Measurements from ENCODE around the gene PPARGC1A.
A peak's percentile ranks its signal among the peaks of the same experiment; 100 is the strongest.

PPARGC1A gene

GRCh38 chr4:23878246-23878891 is 11.5 kb downstream of the PPARGC1A start:
- DNase-seq: no peak

DNA sequence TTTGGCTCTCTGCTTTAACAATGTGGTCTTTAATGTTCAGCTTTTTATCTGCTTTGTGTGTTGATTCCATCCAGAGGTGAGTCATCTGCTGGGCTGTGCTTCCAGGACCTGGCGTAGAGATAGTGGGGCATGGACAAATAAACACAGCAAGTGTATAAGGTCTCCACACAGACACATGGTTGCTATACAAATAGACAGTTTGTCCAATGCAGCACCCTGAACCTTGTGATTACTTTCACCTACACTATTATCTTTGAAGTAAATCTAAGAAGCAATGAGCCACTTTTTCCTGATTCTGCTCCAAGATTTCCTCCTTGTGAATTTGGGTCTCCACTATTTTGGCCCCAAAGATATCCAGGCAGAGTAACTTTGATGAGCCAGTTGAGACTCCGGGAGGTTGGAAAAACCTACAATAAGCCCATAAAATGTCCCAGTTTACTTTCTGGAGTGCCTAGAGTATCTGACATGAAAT is 12.1 kb downstream of the PPARGC1A start:
- DNase-seq: peak; percentile 11

- no peak for DNase-seq
Observed at GRCh38 chr4:23876418-23877089, 13.3 kb downstream of the PPARGC1A start.

GRCh38 chr4:23875317-23875716 is 14.5 kb downstream of the PPARGC1A start:
- DNase-seq: no peak

DNA sequence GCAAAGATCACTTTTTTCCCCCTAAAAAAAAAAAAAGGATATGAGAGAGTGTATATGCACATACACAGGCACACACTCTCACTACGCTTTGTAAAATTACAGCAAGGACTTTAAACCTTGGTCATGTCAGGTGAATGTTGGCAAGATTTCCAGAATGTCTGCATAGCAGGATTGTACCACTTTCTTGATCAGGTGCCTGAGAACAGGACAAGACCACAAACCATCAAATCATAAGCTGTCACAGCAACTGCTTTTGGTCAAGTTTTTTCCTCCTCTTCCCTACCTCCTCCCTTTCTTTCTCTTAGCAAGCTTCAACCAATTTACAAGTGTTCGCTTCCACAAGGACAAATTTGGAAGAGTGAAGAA is 15.3 kb downstream of the PPARGC1A start:
- DNase-seq: no peak

DNA sequence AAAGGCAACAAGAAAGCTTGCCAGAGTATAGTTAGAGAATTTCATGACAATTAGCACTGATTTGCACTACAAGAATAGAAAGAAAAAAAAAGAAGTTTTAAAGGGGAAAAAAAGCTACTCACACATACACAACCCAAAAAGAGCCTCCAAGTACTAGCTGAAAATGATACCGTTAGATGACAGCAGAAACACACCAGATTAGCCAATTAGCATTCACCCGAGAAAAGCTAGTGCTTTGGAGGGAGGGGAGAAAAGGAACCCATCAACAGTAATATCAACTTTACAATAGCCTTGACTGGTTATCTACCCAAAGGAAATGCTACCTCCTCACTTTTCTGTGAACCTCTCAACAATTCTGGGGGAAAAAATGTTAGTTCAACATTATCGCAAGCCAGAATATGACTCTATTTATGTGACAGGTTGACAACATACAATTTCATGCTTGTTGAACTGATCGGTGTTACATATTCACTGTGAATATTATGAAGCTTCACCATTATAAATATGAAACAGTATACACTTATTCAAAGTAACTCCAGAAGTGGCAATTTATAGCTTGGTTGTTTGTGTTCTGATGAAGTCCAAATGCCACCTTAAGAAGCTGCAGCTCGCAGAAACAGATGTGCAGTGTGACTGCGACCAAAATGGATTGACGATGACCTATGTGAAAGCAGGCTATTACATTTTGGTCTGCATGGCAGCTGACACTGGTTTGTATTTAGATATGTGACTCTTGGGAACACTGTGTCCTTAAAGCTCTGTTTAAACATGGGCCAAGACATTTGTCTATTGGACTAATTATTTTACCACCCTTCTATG is 15.9 kb downstream of the PPARGC1A start:
- DNase-seq: no peak

DNA sequence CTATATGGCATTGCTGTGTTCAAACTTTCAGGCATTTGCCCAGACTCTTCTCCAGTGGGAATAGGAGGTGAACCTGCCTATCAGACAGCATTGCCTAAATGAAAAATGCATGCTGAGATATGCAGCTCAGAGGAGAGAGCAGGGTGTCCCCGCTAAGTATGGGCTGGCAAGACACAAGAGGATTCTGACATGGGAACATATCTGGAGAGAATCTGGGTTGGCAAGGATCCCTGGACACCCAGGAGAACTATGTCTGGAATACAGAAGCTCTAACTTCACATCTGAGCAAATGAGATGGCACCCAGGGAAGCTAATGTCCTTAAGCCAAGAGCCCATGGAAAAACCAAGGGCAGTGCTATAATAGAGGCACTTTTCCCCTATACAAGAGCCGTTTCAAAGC is 18.4 kb downstream of the PPARGC1A start:
- DNase-seq: no peak

- DNase-seq: no peak
Observed at GRCh38 chr4:23866450-23867075, 23.3 kb downstream of the PPARGC1A start.

DNA sequence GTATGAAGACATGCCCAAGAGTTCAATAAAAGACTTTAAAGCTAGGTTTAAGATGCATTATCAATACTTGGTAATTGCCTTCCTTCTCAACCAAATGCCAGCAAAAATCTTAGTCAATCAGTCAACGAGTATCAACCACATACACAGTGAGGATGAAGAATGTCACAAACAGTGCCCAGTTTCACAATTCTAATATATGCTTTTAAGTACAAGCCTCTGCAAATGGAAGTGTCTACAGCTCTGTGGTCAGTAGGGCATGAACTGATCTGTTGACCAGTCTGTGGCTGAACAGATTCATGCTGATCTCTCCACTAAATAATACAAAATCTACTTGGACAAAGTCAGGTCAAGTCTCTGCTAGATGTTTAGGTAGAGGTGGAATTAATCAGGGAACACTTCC is 27.9 kb downstream of the PPARGC1A start:
- no peak for DNase-seq

DNA sequence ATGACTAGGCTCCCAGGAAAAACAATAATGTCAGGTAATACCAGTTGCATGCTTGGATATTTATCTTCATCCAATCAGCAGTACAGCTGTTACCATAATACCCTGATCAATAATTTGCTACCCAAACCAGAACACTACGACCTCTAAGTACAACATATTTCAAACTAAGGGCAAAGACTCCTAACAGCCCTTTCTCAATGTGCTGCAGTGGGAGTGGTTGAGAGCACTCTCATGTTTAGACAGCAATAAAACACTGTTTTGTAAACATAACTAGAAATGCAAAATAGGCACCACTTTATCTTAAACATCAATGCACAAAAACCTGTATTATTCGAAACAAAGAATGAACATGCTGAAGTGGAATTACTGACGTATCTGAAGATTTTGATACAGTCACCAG is 28.9 kb downstream of the PPARGC1A start:
- DNase-seq: no peak

DNA sequence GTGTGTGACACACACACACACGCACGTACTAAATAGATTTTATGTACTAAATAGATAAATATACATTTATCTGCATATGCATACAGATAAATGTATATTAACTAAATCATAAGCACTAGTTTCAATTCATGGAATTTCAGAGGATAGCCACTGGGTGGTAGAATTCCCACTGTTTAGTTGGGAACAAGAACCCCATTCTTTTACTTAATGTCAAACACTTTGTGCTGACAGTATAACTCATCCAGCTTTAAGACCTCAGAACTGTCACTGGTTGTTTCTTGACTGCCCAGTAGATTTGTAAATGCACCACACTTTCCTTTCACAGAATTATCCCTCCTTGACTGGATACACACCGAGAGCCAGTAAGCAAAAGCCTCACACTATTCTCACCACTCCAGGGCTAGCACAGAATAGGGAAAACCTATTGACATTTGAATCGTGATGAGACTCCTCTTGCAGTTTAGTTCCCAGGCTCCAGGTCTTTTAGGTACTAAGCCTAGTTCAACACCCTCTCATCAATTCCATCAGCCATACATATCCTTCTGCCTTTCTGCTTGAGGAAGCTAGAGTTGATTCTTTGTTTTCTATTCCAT is 32.4 kb downstream of the PPARGC1A start:
- peak; percentile 25 for DNase-seq

GRCh38 chr4:23856630-23857029 is 33.2 kb downstream of the PPARGC1A start:
- no peak for DNase-seq

GRCh38 chr4:23855912-23856605 is 33.8 kb downstream of the PPARGC1A start:
- DNase-seq: no peak

- DNase-seq: no peak
Observed at GRCh38 chr4:23853986-23854660, 35.7 kb downstream of the PPARGC1A start.

GRCh38 chr4:23851464-23851863 is 38.4 kb downstream of the PPARGC1A start:
- no peak for DNase-seq

DNA sequence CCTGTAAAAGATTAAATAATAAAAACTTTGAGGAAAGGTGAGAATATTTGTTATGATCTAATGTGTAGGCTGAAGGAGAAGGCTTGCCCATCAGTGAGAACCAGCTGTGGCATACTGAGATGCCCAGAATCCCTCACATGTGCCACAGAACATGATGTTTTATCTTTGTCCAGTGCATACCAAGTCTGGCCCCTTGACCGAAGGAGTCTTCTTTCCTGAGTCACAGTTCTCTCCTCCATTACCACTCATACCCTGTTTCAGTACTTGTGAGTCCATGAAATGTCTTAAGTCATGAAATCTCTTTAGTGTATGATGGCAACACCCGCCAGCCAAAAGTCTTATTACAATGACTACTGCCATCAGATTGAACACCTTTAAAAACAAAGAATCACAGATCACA is 42.7 kb downstream of the PPARGC1A start:
- no peak for DNase-seq

GRCh38 chr4:23844961-23845360 is 44.9 kb downstream of the PPARGC1A start:
- no peak for DNase-seq

DNA sequence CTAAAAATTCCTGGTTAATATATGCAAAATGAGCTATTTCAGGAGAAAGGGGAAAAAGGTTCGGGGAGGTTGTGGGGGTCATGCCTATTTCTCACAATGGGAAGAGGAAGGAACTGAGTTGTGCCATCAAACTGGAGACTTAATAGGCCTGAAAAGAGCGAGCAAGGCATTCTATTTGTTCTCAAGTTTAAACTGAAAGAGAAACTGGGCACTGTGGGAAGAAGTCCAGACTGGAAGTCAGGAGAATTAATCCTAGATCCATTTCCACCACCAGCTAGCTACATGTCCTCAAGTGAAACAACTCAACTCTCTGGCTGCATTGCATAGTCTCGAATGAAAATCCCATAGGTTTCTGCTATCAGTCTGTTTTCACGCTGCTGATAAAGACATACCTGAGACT is 50.6 kb downstream of the PPARGC1A start:
- no peak for DNase-seq

DNA sequence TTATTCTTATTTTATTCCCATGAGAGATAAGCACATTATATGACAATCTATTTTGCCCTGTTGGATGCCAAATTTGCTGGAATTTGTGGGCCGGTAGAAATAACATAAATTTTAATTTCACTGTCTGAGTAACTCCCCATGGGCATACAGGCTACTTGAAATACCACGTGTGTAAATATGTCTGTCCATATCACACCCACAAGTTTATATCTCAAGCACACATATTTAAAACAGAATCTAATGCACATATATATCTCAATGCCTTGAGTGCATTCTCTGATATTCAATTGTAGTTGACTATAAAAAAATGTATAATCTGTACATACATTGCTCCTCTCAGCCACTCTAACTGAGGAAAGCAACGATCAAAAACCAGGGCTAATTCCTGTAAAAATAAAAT is 51.2 kb downstream of the PPARGC1A start:
- no peak for DNase-seq

GRCh38 chr4:23838131-23838530 is 51.7 kb downstream of the PPARGC1A start:
- no peak for DNase-seq

DNA sequence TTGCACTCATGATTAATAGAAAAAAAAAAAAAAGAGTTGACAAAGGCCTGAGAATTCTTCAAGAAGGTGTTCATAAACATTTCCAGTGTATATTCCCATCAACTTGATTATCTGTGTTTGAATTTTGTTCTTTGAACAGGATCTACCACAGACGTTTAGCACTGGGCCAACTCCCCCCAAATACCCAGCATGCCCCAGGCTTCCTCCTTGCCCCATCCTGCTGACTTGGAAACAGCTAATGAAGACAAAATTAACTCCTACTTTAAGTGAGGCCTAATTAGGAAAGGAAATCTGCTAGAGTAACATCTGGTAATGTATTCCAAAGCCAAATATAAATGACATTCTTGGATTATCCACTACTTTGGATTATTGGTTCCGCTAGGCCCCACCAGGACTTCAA is 52.5 kb downstream of the PPARGC1A start:
- DNase-seq: no peak
